Endothelial cell of umbilical vein (primary cell): ENCODE results near the gene ZNF440. TPM values are rescaled to one million over a fixed set of nuclear protein-coding genes. Genes with fewer than 3 reads are reported as not detected.

ENCODE experiments used
- BruUV-seq: library from RNA; stranded (reverse); fragments of 400-500 nt; replicated peaks from 2 replicates; lab custom pipeline; 2021; lab: Mats Ljungman, UMichigan
- CTCF ChIA-PET: fragments of 300-600, 350-600 bp; sonication (Branson Sonifier 250); formaldehyde crosslinking; loops from one replicate; lab custom pipeline; 2021; ENCODE audit warnings: antibody characterized with exemption, inconsistent platforms; lab: Charles Lee
- POLR2A ChIA-PET: fragments of 300-600, 350-600 bp; sonication (Branson Sonifier 250); formaldehyde crosslinking; loops from one replicate; lab custom pipeline; 2021; ENCODE audit warnings: antibody characterized with exemption, inconsistent platforms; lab: Charles Lee
- DNase-seq: peaks from one replicate; pipeline ENCODE4 v3.0.0-alpha.2; 2011; ENCODE audit warnings: low read depth, low spot score
- FAIRE-seq: peaks from 2 replicates; lab custom pipeline; 2011; peaks lifted over from hg19 to GRCh38; lab: Jason Lieb, UNC
- H2AFZ ChIP-seq: 2 replicates; pipeline ENCODE4 v1.6.0; 2012; ENCODE audit warnings: low read depth, low read length, control low read depth, inconsistent platforms
- H3K27ac ChIP-seq: 2 replicates; pipeline ENCODE4 v1.5.1; 2011; ENCODE audit warnings: low read depth, mild to moderate bottlenecking, control low read depth, low read length, moderate library complexity; ENCODE audit not compliant: insufficient read depth
- H3K27me3 ChIP-seq, 2 experiments: 2 replicates each; pipeline versions ENCODE4 v1.6.0 to v1.6.1; 2011; ENCODE audit warnings: low read length in 2 of 2, mixed read lengths in 1 of 2; ENCODE audit not compliant: control insufficient read depth in 2 of 2, insufficient read depth in 2 of 2
- H3K36me3 ChIP-seq, 2 experiments: 2 replicates in 1 of 2; 3 replicates in 1 of 2; pipeline ENCODE4 v1.5.1; 2011; ENCODE audit warnings: low read length in 2 of 2, mild to moderate bottlenecking in 1 of 2, moderate library complexity in 1 of 2; ENCODE audit not compliant: control insufficient read depth in 2 of 2, insufficient read depth in 2 of 2; ENCODE audit errors: extremely low read depth in 1 of 2
- H3K4me1 ChIP-seq: 3 replicates; pipeline ENCODE4 v1.5.1; 2011; ENCODE audit warnings: mild to moderate bottlenecking, low read length; ENCODE audit not compliant: control insufficient read depth, insufficient read depth; ENCODE audit errors: extremely low read depth
- H3K4me2 ChIP-seq: 2 replicates; pipeline ENCODE4 v1.6.1; 2011; ENCODE audit warnings: low read length, control low read depth, mixed read lengths; ENCODE audit not compliant: insufficient read depth
- H3K4me3 ChIP-seq, 3 experiments: fragments of 200-600 bp in 1 of 3; sonication (generic), shearing (Covaris generic) in 1 of 3; replicated peaks in 1 of 3; 2 replicates each; pipeline ENCODE4 v1.5.1; 2011 to 2016; ENCODE audit warnings: control low read depth in 3 of 3, low read length in 3 of 3, mild to moderate bottlenecking in 2 of 3, inconsistent platforms in 1 of 3, low read depth in 1 of 3, moderate library complexity in 1 of 3; ENCODE audit not compliant: insufficient read depth in 1 of 3
- H3K79me2 ChIP-seq: 2 replicates; pipeline ENCODE4 v1.6.0; 2012; ENCODE audit warnings: low read length, inconsistent platforms; ENCODE audit not compliant: control insufficient read depth, insufficient read depth
- H3K9ac ChIP-seq: replicated peaks from 2 replicates; pipeline ENCODE3; 2011; ENCODE audit warnings: low read length, control low read depth; ENCODE audit not compliant: insufficient read depth; ENCODE audit errors: extremely low read depth
- H3K9me1 ChIP-seq: replicated peaks from 3 replicates; pipeline ENCODE4 v1.6.0; 2011; ENCODE audit warnings: mild to moderate bottlenecking, low read length; ENCODE audit not compliant: control insufficient read depth, insufficient read depth; ENCODE audit errors: extremely low read depth
- H3K9me3 ChIP-seq: replicated peaks from 2 replicates; pipeline ENCODE4 v1.5.1; 2012; ENCODE audit warnings: low read length, inconsistent platforms; ENCODE audit not compliant: control insufficient read depth, insufficient read depth
- H4K20me1 ChIP-seq: replicated peaks from 2 replicates; pipeline ENCODE3; 2011; ENCODE audit warnings: mild to moderate bottlenecking, low read length; ENCODE audit not compliant: control insufficient read depth, insufficient read depth; ENCODE audit errors: extremely low read depth
- EZH2 ChIP-seq: IDR thresholded peaks from 2 replicates; pipeline ENCODE4 v1.6.1; 2012; ENCODE audit warnings: borderline replicate concordance, low read depth, mild to moderate bottlenecking, moderate library complexity, low read length, inconsistent platforms; ENCODE audit not compliant: severe bottlenecking
- FOS ChIP-seq: IDR thresholded peaks from 2 replicates; pipeline ENCODE4 v1.6.1; 2011; ENCODE audit warnings: mild to moderate bottlenecking, low read length, moderate library complexity, borderline replicate concordance; ENCODE audit not compliant: insufficient read depth
- GATA2 ChIP-seq: IDR thresholded peaks from 2 replicates; pipeline ENCODE4 v1.7.0; 2011; ENCODE audit warnings: low read depth, mild to moderate bottlenecking, moderate library complexity, mixed read lengths, low read length; ENCODE audit not compliant: insufficient read length, insufficient read depth
- JUN ChIP-seq: IDR thresholded peaks from 2 replicates; pipeline ENCODE4 v1.6.1; 2011; ENCODE audit warnings: borderline replicate concordance, low read depth; ENCODE audit not compliant: insufficient read length, insufficient read depth
- MYC ChIP-seq: IDR thresholded peaks from one replicate; pipeline ENCODE4 v1.6.1; 2011; ENCODE audit warnings: mild to moderate bottlenecking, low read depth, low read length
- POLR2A ChIP-seq: IDR thresholded peaks from 2 replicates; pipeline ENCODE4 v1.6.1; 2012; ENCODE audit warnings: low read depth, mild to moderate bottlenecking, control low read depth, low read length
- POLR2AphosphoS5 ChIP-seq: IDR thresholded peaks from 2 replicates; pipeline ENCODE4 v1.6.1; 2012; ENCODE audit warnings: low read depth, mild to moderate bottlenecking, control low read depth, low read length, moderate library complexity; ENCODE audit not compliant: insufficient read depth
- dilution Hi-C: fragments of 300-500 bp; cut with MboI; formaldehyde crosslinking; loops from one replicate; pipeline ENCODE4 v1.15.0; 2019; ENCODE audit warnings: low sequenced_read_pairs; ENCODE audit not compliant: extremely low pct_ligation_motif_present
- intact Hi-C: fragments of 100-400 bp; cut with micrococcal nuclease; formaldehyde crosslinking; loops from one replicate; pipeline ENCODE4 v1.10.0; 2022
- polyA plus RNA-seq, 4 experiments: library from polyadenylated mRNA; depleted of rRNA in 3 of 4; stranded (reverse) in 3 of 4; unstranded in 1 of 4; fragments of >200 nt; gene quantifications; 2 replicates each; pipeline versions ENCODE4 v1.2.1 to v1.2.3, GENCODE V29; 2011 to 2012; ENCODE audit warnings: missing spikeins in 1 of 4
- total RNA-seq: library from RNA; stranded (reverse); gene quantifications from 2 replicates; pipeline ENCODE4 v1.2.3, GENCODE V29; 2021
- TF ChIP-seq, protein P1 (sequence below): IDR thresholded peaks from 2 replicates; pipeline ENCODE4 v1.6.1; 2011; ENCODE audit not compliant: insufficient read depth, insufficient read length
- TF ChIP-seq, protein P2 (sequence below), 2 donors: IDR thresholded peaks; 1 replicate in 1 of 2; 2 replicates in 1 of 2; pipeline ENCODE4 v1.5.1; 2011; ENCODE audit warnings: low read length in 2 of 2, mild to moderate bottlenecking in 2 of 2, moderate library complexity in 2 of 2, control low read depth in 1 of 2, inconsistent platforms in 1 of 2, low read depth in 1 of 2; ENCODE audit not compliant: insufficient read depth in 1 of 2; ENCODE audit errors: extremely low read depth in 1 of 2

The ZNF440 gene
- total and polyA plus RNA-seq, 2 donors (not counting 3 experiments of a cell fraction or from before 2014, with no cell fraction given): 2.2 to 13.3 TPM

DNA sequence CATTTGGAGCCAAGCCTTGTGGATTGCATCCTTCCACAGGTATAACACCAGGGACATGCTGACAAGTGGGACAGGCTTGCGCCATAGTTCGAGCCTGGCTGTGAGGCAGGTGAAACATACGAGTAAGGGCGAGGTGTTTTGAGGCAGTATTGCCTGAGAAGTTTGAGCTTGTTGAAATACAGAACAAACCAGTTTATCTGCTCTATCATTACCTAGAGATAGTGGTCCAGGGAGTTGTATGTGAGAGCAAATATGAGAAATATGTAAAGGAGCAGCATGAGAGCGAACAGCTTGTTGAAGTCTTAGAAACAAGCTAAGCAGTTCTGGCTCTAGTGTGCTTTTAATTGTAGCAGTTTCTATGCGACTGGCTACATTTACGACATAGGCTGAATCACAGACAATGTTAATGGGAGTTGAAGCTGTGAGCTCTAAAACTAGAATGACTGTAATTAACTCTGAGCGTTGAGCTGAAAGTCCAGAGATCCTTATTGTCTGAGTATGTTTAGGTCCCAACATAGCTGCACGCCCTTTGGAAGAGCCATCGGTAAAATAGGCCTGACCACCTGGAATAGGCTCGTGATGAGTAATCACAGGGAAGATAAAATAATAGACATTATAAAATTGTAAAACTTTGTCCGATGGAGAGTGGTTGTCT, 42.6 kb downstream of the ZNF440 start:
- dilution Hi-C loops: no loop called here
- FAIRE-seq: no peak

More for the DNA sequence above, 42.6 kb downstream of the ZNF440 start:
- intact Hi-C loops: no loop called here
- TF ChIP-seq, protein P1, sequence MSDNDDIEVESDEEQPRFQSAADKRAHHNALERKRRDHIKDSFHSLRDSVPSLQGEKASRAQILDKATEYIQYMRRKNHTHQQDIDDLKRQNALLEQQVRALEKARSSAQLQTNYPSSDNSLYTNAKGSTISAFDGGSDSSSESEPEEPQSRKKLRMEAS: no peak
- TF ChIP-seq POLR2AphosphoS5 (no peak), FOS (no peak), JUN (no peak), MYC (no peak), GATA2 (no peak), EZH2 (no peak), POLR2A (no peak)
- TF ChIP-seq, protein P2, sequence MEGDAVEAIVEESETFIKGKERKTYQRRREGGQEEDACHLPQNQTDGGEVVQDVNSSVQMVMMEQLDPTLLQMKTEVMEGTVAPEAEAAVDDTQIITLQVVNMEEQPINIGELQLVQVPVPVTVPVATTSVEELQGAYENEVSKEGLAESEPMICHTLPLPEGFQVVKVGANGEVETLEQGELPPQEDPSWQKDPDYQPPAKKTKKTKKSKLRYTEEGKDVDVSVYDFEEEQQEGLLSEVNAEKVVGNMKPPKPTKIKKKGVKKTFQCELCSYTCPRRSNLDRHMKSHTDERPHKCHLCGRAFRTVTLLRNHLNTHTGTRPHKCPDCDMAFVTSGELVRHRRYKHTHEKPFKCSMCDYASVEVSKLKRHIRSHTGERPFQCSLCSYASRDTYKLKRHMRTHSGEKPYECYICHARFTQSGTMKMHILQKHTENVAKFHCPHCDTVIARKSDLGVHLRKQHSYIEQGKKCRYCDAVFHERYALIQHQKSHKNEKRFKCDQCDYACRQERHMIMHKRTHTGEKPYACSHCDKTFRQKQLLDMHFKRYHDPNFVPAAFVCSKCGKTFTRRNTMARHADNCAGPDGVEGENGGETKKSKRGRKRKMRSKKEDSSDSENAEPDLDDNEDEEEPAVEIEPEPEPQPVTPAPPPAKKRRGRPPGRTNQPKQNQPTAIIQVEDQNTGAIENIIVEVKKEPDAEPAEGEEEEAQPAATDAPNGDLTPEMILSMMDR (IDR thresholded peaks at IDR 0.05; ENCODE audit: extremely low read depth in 1 of 2, insufficient read depth in 1 of 2, low read depth in 1 of 2, low read length in 2 of 2): no peak
- POLR2A ChIA-PET: no interaction called here
- no peak overlapping the region for H3K27ac ChIP-seq
- H3K9ac ChIP-seq: no peak overlapping the region
- H4K20me1 ChIP-seq: no peaks in the 10 kb centered on the region
- H3K9me3 ChIP-seq: no peaks in the 10 kb centered on the region
- no peaks in the 10 kb centered on the region for H3K36me3 ChIP-seq
- H2AFZ ChIP-seq: no peak overlapping the region
- DNase-seq: no peak
- no TSS peak for BruUV-seq
- CTCF ChIA-PET: no interaction called here
- no peak overlapping the region for H3K4me3 ChIP-seq
- no peaks in the 10 kb centered on the region for H3K79me2 ChIP-seq
- no peak overlapping the region for H3K4me2 ChIP-seq
- no peaks in the 10 kb centered on the region for H3K9me1 ChIP-seq
- no peaks in the 10 kb centered on the region for H3K27me3 ChIP-seq
- H3K4me1 ChIP-seq: no peaks in the 10 kb centered on the region
